WTC11 (cell line): ENCODE results near the gene MAP1B.

ENCODE experiments used
- ATF1 ChIP-seq: sonication (generic); formaldehyde crosslinking; IDR thresholded peaks from 2 replicates; pipeline ENCODE4 v1.8.1; 2023; ENCODE audit warnings: mild to moderate bottlenecking, moderate library complexity, missing genetic modification reagents
- CREB1 ChIP-seq: sonication (generic); formaldehyde crosslinking; IDR thresholded peaks from 2 replicates; pipeline ENCODE4 v1.8.0; 2023; ENCODE audit warnings: mild to moderate bottlenecking, missing genetic modification reagents
- ETV6 ChIP-seq: sonication (generic); formaldehyde crosslinking; IDR thresholded peaks from 2 replicates; pipeline ENCODE4 v1.8.1; 2022; ENCODE audit warnings: mild to moderate bottlenecking, missing genetic modification reagents
- FOXJ3 ChIP-seq: sonication (generic); formaldehyde crosslinking; IDR thresholded peaks from 2 replicates; pipeline ENCODE4 v1.9.0; 2021; ENCODE audit warnings: missing genetic modification reagents, mild to moderate bottlenecking, borderline replicate concordance
- NFYB ChIP-seq: sonication (generic); formaldehyde crosslinking; conservative IDR thresholded peaks from 2 replicates; pipeline ENCODE4 v1.8.0; 2022; ENCODE audit warnings: low read depth, missing genetic modification reagents
- NR1H2 ChIP-seq: sonication (generic); formaldehyde crosslinking; IDR thresholded peaks from 2 replicates; pipeline ENCODE4 v1.9.0; 2021; ENCODE audit warnings: mild to moderate bottlenecking, moderate library complexity, missing genetic modification reagents
- SP1 ChIP-seq: sonication (generic); formaldehyde crosslinking; conservative IDR thresholded peaks from 2 replicates; pipeline ENCODE4 v1.8.1; 2022; ENCODE audit warnings: missing genetic modification reagents
- ZNF121 ChIP-seq: sonication (generic); formaldehyde crosslinking; IDR thresholded peaks from 2 replicates; pipeline ENCODE4 v1.8.0; 2023; ENCODE audit warnings: missing genetic modification reagents
- ZNF423 ChIP-seq: fragments of 250-450 bp; sonication (Bioruptor Pico); IDR thresholded peaks from 2 replicates; pipeline ENCODE4 v2.1.2; 2022; ENCODE audit warnings: mild to moderate bottlenecking, moderate library complexity
- TF ChIP-seq, protein P1 (sequence below): fragments of 200-600 bp; IDR thresholded peaks from 2 replicates; pipeline ENCODE4 v1.8.0; 2022; ENCODE audit warnings: antibody characterized with exemption
- TF ChIP-seq, protein P2 (sequence below): sonication (generic); formaldehyde crosslinking; IDR thresholded peaks from 2 replicates; pipeline ENCODE4 v1.8.0; 2022; ENCODE audit warnings: mild to moderate bottlenecking, missing genetic modification reagents
- TF ChIP-seq, protein P3 (sequence below): sonication (generic); formaldehyde crosslinking; IDR thresholded peaks from 2 replicates; pipeline ENCODE4 v1.8.1; 2022; ENCODE audit warnings: low read depth, mild to moderate bottlenecking, moderate library complexity, missing genetic modification reagents, borderline replicate concordance

- TF ChIP-seq, protein P1, sequence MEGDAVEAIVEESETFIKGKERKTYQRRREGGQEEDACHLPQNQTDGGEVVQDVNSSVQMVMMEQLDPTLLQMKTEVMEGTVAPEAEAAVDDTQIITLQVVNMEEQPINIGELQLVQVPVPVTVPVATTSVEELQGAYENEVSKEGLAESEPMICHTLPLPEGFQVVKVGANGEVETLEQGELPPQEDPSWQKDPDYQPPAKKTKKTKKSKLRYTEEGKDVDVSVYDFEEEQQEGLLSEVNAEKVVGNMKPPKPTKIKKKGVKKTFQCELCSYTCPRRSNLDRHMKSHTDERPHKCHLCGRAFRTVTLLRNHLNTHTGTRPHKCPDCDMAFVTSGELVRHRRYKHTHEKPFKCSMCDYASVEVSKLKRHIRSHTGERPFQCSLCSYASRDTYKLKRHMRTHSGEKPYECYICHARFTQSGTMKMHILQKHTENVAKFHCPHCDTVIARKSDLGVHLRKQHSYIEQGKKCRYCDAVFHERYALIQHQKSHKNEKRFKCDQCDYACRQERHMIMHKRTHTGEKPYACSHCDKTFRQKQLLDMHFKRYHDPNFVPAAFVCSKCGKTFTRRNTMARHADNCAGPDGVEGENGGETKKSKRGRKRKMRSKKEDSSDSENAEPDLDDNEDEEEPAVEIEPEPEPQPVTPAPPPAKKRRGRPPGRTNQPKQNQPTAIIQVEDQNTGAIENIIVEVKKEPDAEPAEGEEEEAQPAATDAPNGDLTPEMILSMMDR, result no peak
- TF ChIP-seq SP1 (CRISPR knock-in tag), result no peak
- TF ChIP-seq ATF1, result no peak
- TF ChIP-seq, protein P2, sequence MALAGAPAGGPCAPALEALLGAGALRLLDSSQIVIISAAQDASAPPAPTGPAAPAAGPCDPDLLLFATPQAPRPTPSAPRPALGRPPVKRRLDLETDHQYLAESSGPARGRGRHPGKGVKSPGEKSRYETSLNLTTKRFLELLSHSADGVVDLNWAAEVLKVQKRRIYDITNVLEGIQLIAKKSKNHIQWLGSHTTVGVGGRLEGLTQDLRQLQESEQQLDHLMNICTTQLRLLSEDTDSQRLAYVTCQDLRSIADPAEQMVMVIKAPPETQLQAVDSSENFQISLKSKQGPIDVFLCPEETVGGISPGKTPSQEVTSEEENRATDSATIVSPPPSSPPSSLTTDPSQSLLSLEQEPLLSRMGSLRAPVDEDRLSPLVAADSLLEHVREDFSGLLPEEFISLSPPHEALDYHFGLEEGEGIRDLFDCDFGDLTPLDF, result no peak
- no peak for TF ChIP-seq NFYB (CRISPR knock-in tag)
- no peak for TF ChIP-seq NR1H2
- no peak for TF ChIP-seq CREB1 (CRISPR knock-in tag)
- TF ChIP-seq, protein P3, sequence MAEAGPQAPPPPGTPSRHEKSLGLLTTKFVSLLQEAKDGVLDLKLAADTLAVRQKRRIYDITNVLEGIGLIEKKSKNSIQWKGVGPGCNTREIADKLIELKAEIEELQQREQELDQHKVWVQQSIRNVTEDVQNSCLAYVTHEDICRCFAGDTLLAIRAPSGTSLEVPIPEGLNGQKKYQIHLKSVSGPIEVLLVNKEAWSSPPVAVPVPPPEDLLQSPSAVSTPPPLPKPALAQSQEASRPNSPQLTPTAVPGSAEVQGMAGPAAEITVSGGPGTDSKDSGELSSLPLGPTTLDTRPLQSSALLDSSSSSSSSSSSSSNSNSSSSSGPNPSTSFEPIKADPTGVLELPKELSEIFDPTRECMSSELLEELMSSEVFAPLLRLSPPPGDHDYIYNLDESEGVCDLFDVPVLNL (CRISPR knock-in tag), result no peak
- no peak for TF ChIP-seq ZNF121 (CRISPR knock-in tag)
- no peak for TF ChIP-seq FOXJ3 (CRISPR knock-in tag)
- no peak for TF ChIP-seq ETV6
- TF ChIP-seq ZNF423 (CRISPR knock-in tag), result no peak
Observed at GRCh38 chr5:72093824-72094223, 13.5 kb upstream of the MAP1B start.
